Measurements from ENCODE around the gene BPIFB1. TPM values are rescaled to one million over a fixed set of nuclear protein-coding genes. Genes with fewer than 3 reads are reported as not detected.
A peak's percentile ranks its signal among the peaks of the same experiment; 100 is the strongest.

BPIFB1 gene
- total and polyA plus RNA-seq, 4 donors, result 0.13 to 0.36 (median 0.28) TPM; not detected in 1

DNA sequence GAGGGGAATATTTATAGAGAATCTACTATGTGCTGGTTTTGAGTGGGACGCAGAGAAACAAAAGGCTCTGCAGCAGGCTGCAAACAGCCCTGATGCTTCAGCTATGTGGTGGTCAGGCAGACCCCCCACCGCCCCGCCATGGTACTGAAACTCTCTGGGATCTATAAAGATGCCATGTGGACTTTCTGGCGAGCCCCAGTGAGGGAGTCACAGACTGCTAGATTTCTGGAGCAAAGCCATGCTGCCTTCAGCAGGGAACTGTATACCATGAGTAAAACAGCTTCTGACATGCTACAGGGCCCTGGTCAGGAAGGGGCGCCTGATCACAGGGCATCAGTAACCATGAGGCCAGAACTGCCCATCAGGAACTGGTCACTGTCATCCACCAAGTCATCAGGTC is 19.2 kb upstream of the BPIFB1 start:
- WGBS (ENCODE audit: insufficient coverage), result 57% methylated on average over 5 of the region's 5 CpGs
- Histone ChIP-seq H3K4me1 (ENCODE audit: control insufficient read depth, insufficient read depth, low read length) (peaks cover 7% of the 10 kb centered on the region), H3K27me3 (ENCODE audit: control insufficient read depth, insufficient read depth, low read length) (peaks cover 3% of the 10 kb centered on the region), H3K36me3 (ENCODE audit: control insufficient read depth, insufficient read depth, low read length) (no peaks in the 10 kb centered on the region), H3K4me3 (ENCODE audit: low read depth, low read length) (no peak overlapping the region), H3K9me3 (ENCODE audit: control insufficient read depth, insufficient read depth, low read length) (no peaks in the 10 kb centered on the region), H3K27ac (ENCODE audit: low read depth, low read length) (no peak overlapping the region)
- DNase-seq (ENCODE audit: low read depth in 4 of 6, low spot score in 6 of 6), result peak in 1 of 6 donors; percentile 64

DNA sequence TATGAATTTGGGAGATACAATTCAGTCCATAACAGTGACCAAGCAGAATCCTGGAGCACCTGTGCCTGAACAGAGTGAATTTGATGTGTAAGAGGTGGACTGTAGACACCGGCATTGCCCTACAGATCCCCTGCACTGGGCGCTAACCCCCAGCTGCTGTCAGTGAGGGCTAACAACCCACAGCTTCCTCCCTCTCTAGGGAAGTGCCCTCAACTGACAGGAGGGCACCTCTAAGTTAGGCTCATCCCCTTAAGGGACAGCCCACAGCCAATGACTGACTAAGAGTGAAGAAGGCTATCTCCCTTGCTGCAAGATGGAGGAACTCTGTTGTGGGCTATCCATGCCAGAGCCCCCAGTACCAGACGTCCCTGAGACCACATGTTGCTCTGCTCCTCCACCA is 15.3 kb upstream of the BPIFB1 start:
- WGBS (ENCODE audit: insufficient coverage), result 20% methylated on average over 1 of the region's 3 CpGs
- peaks cover 3% of the 10 kb centered on the region for H3K27me3 ChIP-seq (ENCODE audit: control insufficient read depth, insufficient read depth, low read length)

DNA sequence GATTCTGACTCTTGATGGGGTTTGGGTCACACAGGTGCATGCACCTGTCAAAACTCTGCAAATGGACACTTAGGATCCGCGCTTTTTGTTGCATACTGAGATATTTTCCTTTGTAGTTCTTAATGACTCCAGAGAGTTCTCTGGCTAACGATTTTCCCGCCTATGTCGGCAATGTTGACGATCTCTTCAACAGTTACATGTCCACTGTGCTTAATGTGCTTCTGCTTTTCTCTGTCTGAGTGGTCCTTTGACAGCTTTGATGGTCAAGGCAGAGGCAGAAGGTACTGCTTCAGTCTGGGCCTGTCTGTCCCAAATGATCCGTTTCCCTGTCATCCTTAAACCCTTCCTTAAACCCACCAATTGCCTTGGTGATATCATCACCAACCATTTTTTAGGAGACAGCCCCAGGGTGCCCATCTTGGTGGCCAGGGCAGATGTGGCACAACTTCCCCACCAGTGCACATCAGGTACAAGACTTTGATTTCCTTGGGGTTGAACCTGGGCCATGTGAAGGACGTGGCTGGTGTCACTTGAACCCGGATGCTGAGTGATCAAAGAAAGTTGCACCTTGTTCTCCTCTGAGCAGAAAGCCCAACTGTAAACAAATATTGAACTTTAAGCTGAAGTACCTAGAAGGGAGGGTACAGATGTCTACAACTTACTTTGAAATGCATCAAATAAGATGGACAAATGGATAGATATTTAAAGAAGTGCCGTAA is 10.7 kb upstream of the BPIFB1 start:
- peaks cover under 1% of the 10 kb centered on the region for H3K4me1 ChIP-seq (ENCODE audit: control insufficient read depth, insufficient read depth, low read length)
- H3K9me3 ChIP-seq (ENCODE audit: control insufficient read depth, insufficient read depth, low read length), result no peaks in the 10 kb centered on the region
- 84% methylated on average over 9 of the region's 10 CpGs for WGBS (ENCODE audit: insufficient coverage)
- no peaks in the 10 kb centered on the region for H3K36me3 ChIP-seq (ENCODE audit: control insufficient read depth, insufficient read depth, low read length)
- H3K27me3 ChIP-seq (ENCODE audit: control insufficient read depth, insufficient read depth, low read length), result no peaks in the 10 kb centered on the region
- no peak overlapping the region for H3K4me3 ChIP-seq (ENCODE audit: low read depth, low read length)
- DNase-seq (ENCODE audit: low read depth in 4 of 6, low spot score in 6 of 6), result no peak
- no peak overlapping the region for H3K27ac ChIP-seq (ENCODE audit: low read depth, low read length)

More for the DNA sequence above, 15.3 kb upstream of the BPIFB1 start:
- no peaks in the 10 kb centered on the region for H3K36me3 ChIP-seq (ENCODE audit: control insufficient read depth, insufficient read depth, low read length)
- no peak for DNase-seq (ENCODE audit: low read depth in 4 of 6, low spot score in 6 of 6)
- no peak overlapping the region for H3K4me3 ChIP-seq (ENCODE audit: low read depth, low read length)
- H3K4me1 ChIP-seq (ENCODE audit: control insufficient read depth, insufficient read depth, low read length), result peaks cover 7% of the 10 kb centered on the region
- H3K9me3 ChIP-seq (ENCODE audit: control insufficient read depth, insufficient read depth, low read length), result no peaks in the 10 kb centered on the region
- H3K27ac ChIP-seq (ENCODE audit: low read depth, low read length), result no peak overlapping the region

DNA sequence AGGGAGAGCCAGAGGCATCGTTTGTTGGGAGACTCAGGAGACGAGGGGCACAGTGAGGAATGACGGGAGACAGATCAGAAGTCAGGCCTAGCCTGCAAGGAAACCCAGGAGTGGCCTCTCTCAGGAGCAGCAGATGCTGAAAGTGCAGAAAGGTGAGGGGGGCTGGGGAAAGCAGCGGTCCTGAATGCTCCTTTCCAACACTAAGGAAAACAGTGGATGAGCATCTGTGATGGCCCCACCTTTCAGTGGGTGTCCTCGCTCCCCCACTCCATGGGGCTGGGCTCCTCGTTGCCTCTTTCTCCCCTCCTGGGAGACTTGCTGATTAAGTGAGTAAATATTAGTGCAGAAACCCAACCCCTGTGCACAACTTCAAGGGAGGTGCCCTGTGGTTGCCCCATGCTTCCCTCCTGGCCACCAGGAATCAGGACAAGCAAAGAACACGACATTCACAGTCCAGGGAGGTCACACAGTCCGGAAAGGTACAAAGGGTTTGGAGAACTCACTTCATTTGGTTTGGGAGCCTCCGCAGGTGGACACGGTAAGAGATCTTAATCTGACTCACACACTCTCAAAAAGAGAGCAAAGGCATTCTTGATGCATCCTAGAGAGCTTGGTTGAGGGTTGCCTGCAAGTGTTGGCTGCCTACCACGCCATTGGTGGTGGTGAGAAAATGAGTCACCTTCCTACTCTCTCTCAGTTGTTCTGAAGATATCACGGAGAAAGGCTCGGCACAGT is 9.7 kb upstream of the BPIFB1 start:
- no peaks in the 10 kb centered on the region for H3K9me3 ChIP-seq (ENCODE audit: control insufficient read depth, insufficient read depth, low read length)
- peaks cover 10% of the 10 kb centered on the region for H3K4me1 ChIP-seq (ENCODE audit: control insufficient read depth, insufficient read depth, low read length)
- H3K27ac ChIP-seq (ENCODE audit: low read depth, low read length), result no peak overlapping the region
- no peaks in the 10 kb centered on the region for H3K27me3 ChIP-seq (ENCODE audit: control insufficient read depth, insufficient read depth, low read length)
- H3K36me3 ChIP-seq (ENCODE audit: control insufficient read depth, insufficient read depth, low read length), result no peaks in the 10 kb centered on the region
- H3K4me3 ChIP-seq (ENCODE audit: low read depth, low read length), result no peak overlapping the region
- no peak for DNase-seq (ENCODE audit: low read depth in 4 of 6, low spot score in 6 of 6)
- 64% methylated on average over 5 of the region's 13 CpGs for WGBS (ENCODE audit: insufficient coverage)

DNA sequence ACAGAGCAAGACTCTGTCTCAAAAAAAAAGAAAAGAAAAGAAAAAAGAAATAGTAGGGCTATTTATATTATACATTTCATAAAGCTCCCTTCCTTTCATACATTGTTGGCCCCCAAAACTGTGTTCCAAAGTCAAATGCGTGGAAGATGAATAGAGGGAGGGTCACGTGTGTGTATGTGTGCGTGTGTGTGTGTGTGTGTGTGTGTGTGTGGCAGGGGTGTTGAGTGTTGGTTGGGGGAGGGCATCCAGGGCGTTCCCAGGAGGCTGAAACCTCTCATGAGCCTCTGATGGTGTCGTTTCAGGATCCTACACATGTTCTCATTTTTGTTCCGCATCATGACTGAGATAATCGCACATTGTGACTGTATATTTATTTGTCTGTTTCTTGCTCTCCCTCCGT is 7.8 kb upstream of the BPIFB1 start:
- 71% methylated on average over 1 of the region's 8 CpGs for WGBS (ENCODE audit: insufficient coverage)
- H3K27ac ChIP-seq (ENCODE audit: low read depth, low read length), result no peak overlapping the region
- no peak for DNase-seq (ENCODE audit: low read depth in 4 of 6, low spot score in 6 of 6)
- H3K36me3 ChIP-seq (ENCODE audit: control insufficient read depth, insufficient read depth, low read length), result no peaks in the 10 kb centered on the region
- no peaks in the 10 kb centered on the region for H3K27me3 ChIP-seq (ENCODE audit: control insufficient read depth, insufficient read depth, low read length)
- peaks cover 10% of the 10 kb centered on the region for H3K4me1 ChIP-seq (ENCODE audit: control insufficient read depth, insufficient read depth, low read length)
- H3K4me3 ChIP-seq (ENCODE audit: low read depth, low read length), result no peak overlapping the region
- H3K9me3 ChIP-seq (ENCODE audit: control insufficient read depth, insufficient read depth, low read length), result no peaks in the 10 kb centered on the region

DNA sequence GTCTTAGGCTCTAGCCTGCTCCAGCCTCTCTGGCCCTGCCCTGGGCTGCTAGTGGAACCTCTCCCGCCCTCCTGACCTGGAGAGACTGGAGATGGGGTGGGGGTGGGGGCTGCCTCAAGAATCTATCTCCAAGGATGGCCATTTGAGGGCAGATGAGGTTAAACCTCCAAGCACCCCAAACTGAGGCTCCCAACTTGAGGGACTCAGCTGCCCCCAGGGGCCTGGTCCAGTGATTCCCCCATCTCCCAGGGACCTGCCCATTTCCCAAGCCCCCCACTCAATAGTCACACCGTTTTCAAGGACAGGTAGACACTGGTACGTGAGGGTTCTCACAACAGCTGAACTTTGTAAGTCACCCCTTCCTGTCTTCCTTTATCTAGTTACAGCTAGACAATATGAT is 7.1 kb upstream of the BPIFB1 start:
- H3K27ac ChIP-seq (ENCODE audit: low read depth, low read length), result no peak overlapping the region
- H3K36me3 ChIP-seq (ENCODE audit: control insufficient read depth, insufficient read depth, low read length), result no peaks in the 10 kb centered on the region
- no peak for DNase-seq (ENCODE audit: low read depth in 4 of 6, low spot score in 6 of 6)
- no peaks in the 10 kb centered on the region for H3K27me3 ChIP-seq (ENCODE audit: control insufficient read depth, insufficient read depth, low read length)
- H3K4me3 ChIP-seq (ENCODE audit: low read depth, low read length), result no peak overlapping the region
- no peaks in the 10 kb centered on the region for H3K9me3 ChIP-seq (ENCODE audit: control insufficient read depth, insufficient read depth, low read length)
- peaks cover 10% of the 10 kb centered on the region for H3K4me1 ChIP-seq (ENCODE audit: control insufficient read depth, insufficient read depth, low read length)
- WGBS (ENCODE audit: insufficient coverage), result 74% methylated on average over 3 of the region's 3 CpGs

DNA sequence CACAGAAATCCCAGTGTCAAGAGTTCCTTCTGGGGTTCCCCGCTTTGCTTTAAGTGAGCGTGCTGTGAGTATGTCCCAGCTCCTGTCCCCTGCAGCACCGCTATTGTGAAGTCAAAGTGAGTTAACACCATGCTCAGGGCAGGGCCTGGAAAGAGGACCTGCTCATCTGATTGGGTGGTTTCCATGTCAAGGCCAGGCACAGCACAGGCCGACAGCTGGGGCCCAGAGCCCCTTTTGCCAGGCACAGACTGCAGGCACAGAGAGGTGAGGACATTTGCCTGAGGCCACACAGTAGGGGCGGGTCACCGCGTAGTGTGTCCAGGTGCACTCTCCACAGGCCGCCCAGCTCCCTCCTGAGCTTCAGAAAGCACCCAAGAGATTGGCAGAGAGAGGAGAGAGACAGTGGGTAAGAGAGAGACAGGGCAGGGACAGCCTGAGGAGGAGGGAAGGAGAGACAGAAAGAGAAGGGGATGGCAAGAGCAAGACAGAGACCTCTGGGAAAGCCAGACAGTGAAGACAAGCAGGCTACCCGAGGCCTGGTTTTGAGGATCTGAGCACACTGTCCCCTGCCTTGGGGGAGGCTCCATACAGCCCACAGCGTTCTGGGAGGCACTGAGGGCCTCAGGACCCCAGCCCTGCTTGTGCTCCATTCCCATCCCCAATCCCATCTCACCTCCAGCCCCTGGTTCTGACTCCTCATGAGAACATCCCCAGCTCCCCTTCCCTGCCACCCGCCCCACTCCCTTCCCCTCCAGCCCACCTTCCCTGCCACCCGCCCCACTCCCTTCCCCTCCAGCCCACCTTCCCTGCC is 6.5 kb upstream of the BPIFB1 start:
- no peaks in the 10 kb centered on the region for H3K27me3 ChIP-seq (ENCODE audit: control insufficient read depth, insufficient read depth, low read length)
- H3K36me3 ChIP-seq (ENCODE audit: control insufficient read depth, insufficient read depth, low read length), result no peaks in the 10 kb centered on the region
- no peaks in the 10 kb centered on the region for H3K9me3 ChIP-seq (ENCODE audit: control insufficient read depth, insufficient read depth, low read length)
- H3K4me1 ChIP-seq (ENCODE audit: control insufficient read depth, insufficient read depth, low read length), result peaks cover 13% of the 10 kb centered on the region
- 72% methylated on average over 10 of the region's 12 CpGs for WGBS (ENCODE audit: insufficient coverage)
- DNase-seq (ENCODE audit: low read depth in 4 of 6, low spot score in 6 of 6), result no peak
- H3K27ac ChIP-seq (ENCODE audit: low read depth, low read length), result no peak overlapping the region
- no peak overlapping the region for H3K4me3 ChIP-seq (ENCODE audit: low read depth, low read length)

DNA sequence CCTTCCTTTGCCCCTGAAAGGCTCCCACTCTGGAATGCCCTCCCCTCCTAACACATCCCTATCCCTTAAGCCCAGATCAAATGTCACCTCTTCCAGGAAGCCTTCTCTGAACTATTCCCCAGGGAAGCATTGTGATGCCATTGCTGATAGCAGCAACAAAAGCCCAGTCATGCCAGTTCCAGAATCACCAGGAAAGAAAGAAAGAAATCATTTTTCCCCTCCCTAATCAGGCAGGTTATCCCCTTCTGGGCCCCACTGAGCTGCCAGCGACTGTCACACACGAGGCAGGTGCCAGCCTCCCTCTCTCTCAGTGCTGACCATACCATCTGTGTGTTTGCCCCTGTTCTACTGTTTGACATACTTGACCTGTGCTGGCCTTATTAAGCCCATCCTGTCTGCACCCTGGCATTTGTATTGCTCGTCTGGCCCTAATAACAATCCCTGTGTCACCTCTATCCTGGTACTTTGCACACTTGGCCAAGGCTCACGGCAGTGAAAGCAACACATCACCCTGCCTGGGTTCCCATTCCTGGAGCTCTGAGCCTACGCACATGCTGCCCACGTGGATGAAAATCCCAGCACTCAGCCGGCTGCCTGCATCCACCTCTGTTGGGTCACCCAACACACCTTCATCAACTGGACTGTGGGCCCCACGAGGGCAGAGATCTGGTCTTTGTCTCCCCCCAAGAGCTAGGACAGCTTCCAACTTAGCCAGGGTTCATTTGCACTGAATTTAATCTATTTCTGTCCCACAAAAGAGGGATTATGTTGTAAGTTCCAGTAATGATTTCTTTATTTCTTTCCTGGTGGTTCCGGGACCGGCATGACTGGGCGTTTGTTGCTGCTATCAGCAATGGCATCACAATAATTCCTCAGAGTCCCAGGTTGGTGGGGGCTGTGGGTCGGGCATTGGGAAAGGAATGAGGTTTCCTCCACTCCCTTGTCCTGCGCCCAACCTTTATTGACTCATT is 5.3 kb upstream of the BPIFB1 start:
- no peaks in the 10 kb centered on the region for H3K9me3 ChIP-seq (ENCODE audit: control insufficient read depth, insufficient read depth, low read length)
- no peaks in the 10 kb centered on the region for H3K27me3 ChIP-seq (ENCODE audit: control insufficient read depth, insufficient read depth, low read length)
- H3K4me3 ChIP-seq (ENCODE audit: low read depth, low read length), result no peak overlapping the region
- H3K36me3 ChIP-seq (ENCODE audit: control insufficient read depth, insufficient read depth, low read length), result no peaks in the 10 kb centered on the region
- 45% methylated on average over 8 of the region's 13 CpGs for WGBS (ENCODE audit: insufficient coverage)
- H3K4me1 ChIP-seq (ENCODE audit: control insufficient read depth, insufficient read depth, low read length), result peaks cover 22% of the 10 kb centered on the region
- peak in 1 of 6 donors; percentile 44 for DNase-seq (ENCODE audit: low read depth in 4 of 6, low spot score in 6 of 6)
- no peak overlapping the region for H3K27ac ChIP-seq (ENCODE audit: low read depth, low read length)

DNA sequence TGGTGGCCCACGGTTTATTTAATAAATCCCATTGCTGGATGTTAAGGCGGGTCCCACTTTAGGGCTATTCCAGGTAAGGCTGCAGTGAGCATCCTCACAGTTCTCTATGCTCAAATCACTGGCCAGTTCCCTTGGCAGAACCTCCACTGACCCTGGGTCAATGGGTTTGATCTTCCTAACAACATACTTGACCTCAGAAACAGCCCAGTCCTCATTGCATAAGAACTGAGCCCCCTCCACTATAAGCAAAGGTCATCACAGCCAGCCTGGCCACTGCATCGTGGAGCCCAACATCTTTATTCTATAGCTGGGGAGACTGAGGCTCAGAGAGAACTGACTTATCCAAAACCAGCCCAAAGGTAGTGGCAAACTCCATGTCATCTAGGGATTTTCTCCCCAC is 4.3 kb upstream of the BPIFB1 start:
- no peak overlapping the region for H3K27ac ChIP-seq (ENCODE audit: low read depth, low read length)
- DNase-seq (ENCODE audit: low read depth in 4 of 6, low spot score in 6 of 6), result no peak
- H3K27me3 ChIP-seq (ENCODE audit: control insufficient read depth, insufficient read depth, low read length), result no peaks in the 10 kb centered on the region

More for the DNA sequence above, 4.3 kb upstream of the BPIFB1 start:
- Histone ChIP-seq H3K4me3 (ENCODE audit: low read depth, low read length) (no peak overlapping the region), H3K9me3 (ENCODE audit: control insufficient read depth, insufficient read depth, low read length) (no peaks in the 10 kb centered on the region), H3K36me3 (ENCODE audit: control insufficient read depth, insufficient read depth, low read length) (no peaks in the 10 kb centered on the region), H3K4me1 (ENCODE audit: control insufficient read depth, insufficient read depth, low read length) (peaks cover 22% of the 10 kb centered on the region)
- 92% methylated on average over 2 of the region's 3 CpGs for WGBS (ENCODE audit: insufficient coverage)
